SK-N-SH (cell line): ENCODE data around the gene MYOD1. TPM values are rescaled to one million over a fixed set of nuclear protein-coding genes. Genes with fewer than 3 reads are reported as not detected.

Experiments used
- CTCF ChIA-PET: fragments of 300-600, 350-600 bp; formaldehyde crosslinking; extraction: SDS; loops from one replicate; lab custom pipeline; 2021; lab: Yijun Ruan, JAX
- POLR2A ChIA-PET: fragments of 350-600 bp; sonication (Branson Sonifier 250); formaldehyde crosslinking; extraction: SDS; loops from one replicate; lab custom pipeline; 2020; ENCODE audit warnings: antibody characterized with exemption, inconsistent platforms; lab: Yijun Ruan, JAX
- DNase-seq: peaks from one replicate; pipeline ENCODE4 v3.0.0; 2012
- H2AFZ ChIP-seq: fragments of 200-600 bp; sonication (generic); 2 replicates; pipeline ENCODE4 v1.8.1; 2016; ENCODE audit warnings: antibody characterized with exemption, mild to moderate bottlenecking, low read depth
- H3F3A ChIP-seq: fragments of 200-600 bp; sonication (generic); replicated peaks from 2 replicates; pipeline ENCODE3; 2016; ENCODE audit warnings: antibody characterized with exemption, mild to moderate bottlenecking; ENCODE audit not compliant: insufficient read depth
- H3K27ac ChIP-seq, 2 experiments: fragments of 200-500 bp in 1 of 2; fragments of 200-600 bp in 1 of 2; sonication (Bioruptor generic) in 1 of 2; sonication (generic), shearing (Covaris generic) in 1 of 2; 2 replicates each; pipeline versions ENCODE4 v1.5.1 to v1.6.1; 2014 to 2016; ENCODE audit warnings: low read depth in 2 of 2, inconsistent platforms in 1 of 2, low read length in 1 of 2, mild to moderate bottlenecking in 1 of 2, mixed read lengths in 1 of 2
- H3K27me3 ChIP-seq: fragments of 200-600 bp; sonication (generic), shearing (Covaris generic); 2 replicates; pipeline ENCODE4 v1.6.1; 2016; ENCODE audit warnings: mixed run types; ENCODE audit not compliant: insufficient read depth
- H3K36me3 ChIP-seq, 2 experiments: fragments of 200-500 bp in 1 of 2; fragments of 200-600 bp in 1 of 2; sonication (Bioruptor generic) in 1 of 2; sonication (generic) in 1 of 2; replicated peaks in 1 of 2; 2 replicates each; pipeline versions ENCODE3 to v1.5.1; 2014 to 2016; ENCODE audit warnings: low read length in 1 of 2, mild to moderate bottlenecking in 1 of 2; ENCODE audit not compliant: insufficient read depth in 2 of 2, control insufficient read depth in 1 of 2
- H3K4me1 ChIP-seq, 2 experiments: fragments of 200-500 bp in 1 of 2; fragments of 200-600 bp in 1 of 2; sonication (Bioruptor generic) in 1 of 2; sonication (generic), shearing (Covaris generic) in 1 of 2; 2 replicates each; pipeline versions ENCODE4 v1.5.1 to v1.6.1; 2014 to 2016; ENCODE audit warnings: low read depth in 1 of 2, low read length in 1 of 2, mixed run types in 1 of 2; ENCODE audit not compliant: insufficient read depth in 2 of 2, control insufficient read depth in 1 of 2
- H3K4me2 ChIP-seq: fragments of 200-600 bp; sonication (generic), shearing (Covaris generic); 2 replicates; pipeline ENCODE4 v1.6.1; 2017; ENCODE audit warnings: mixed run types
- H3K4me3 ChIP-seq, 2 experiments: fragments of 200-500 bp in 1 of 2; fragments of 200-600 bp in 1 of 2; sonication (Bioruptor generic) in 1 of 2; sonication (generic), shearing (Covaris generic) in 1 of 2; 2 replicates each; pipeline versions ENCODE4 v1.5.1 to v1.8.1; 2014 to 2016; ENCODE audit warnings: low read depth in 2 of 2, inconsistent platforms in 1 of 2, low read length in 1 of 2, mild to moderate bottlenecking in 1 of 2, mixed read lengths in 1 of 2, moderate library complexity in 1 of 2
- H3K79me2 ChIP-seq: fragments of 200-600 bp; sonication (generic); 2 replicates; pipeline ENCODE4 v1.8.1; 2017; ENCODE audit warnings: mild to moderate bottlenecking; ENCODE audit not compliant: insufficient read depth
- H3K9ac ChIP-seq: fragments of 200-600 bp; sonication (generic); 2 replicates; pipeline ENCODE4 v1.6.1; 2017; ENCODE audit warnings: mixed run types
- H3K9me2 ChIP-seq: fragments of 200-600 bp; sonication (generic); 2 replicates; pipeline ENCODE4 v1.6.1; 2017; ENCODE audit warnings: mixed run types
- H3K9me3 ChIP-seq: fragments of 200-600 bp; sonication (generic); 2 replicates; pipeline ENCODE4 v1.6.1; 2017; ENCODE audit warnings: mixed run types, mild to moderate bottlenecking, moderate library complexity
- H4K20me1 ChIP-seq: fragments of 200-600 bp; sonication (generic); 2 replicates; pipeline ENCODE4 v1.6.1; 2017; ENCODE audit warnings: mild to moderate bottlenecking, mixed run types; ENCODE audit not compliant: insufficient read depth
- CHD2 ChIP-seq: fragments of 150-350 bp; IDR thresholded peaks from 2 replicates; pipeline ENCODE4 v1.6.1; 2018; ENCODE audit warnings: low read length; ENCODE audit not compliant: partially characterized antibody
- ELF1 ChIP-seq: IDR thresholded peaks from 2 replicates; pipeline ENCODE4 v1.4.0; 2012
- EP300 ChIP-seq, 2 experiments: IDR thresholded peaks; 2 replicates each; pipeline versions ENCODE4 v1.4.0 to v1.6.1; 2012; ENCODE audit warnings: borderline replicate concordance in 1 of 2, low read depth in 1 of 2, low read length in 1 of 2
- EZH2phosphoT487 ChIP-seq: fragments of 200-600 bp; sonication (generic); IDR thresholded peaks from 2 replicates; pipeline ENCODE4 v1.6.1; 2017; ENCODE audit warnings: low read depth, mixed run types, mild to moderate bottlenecking, antibody characterized with exemption, moderate library complexity, borderline replicate concordance
- NRF1 ChIP-seq: IDR thresholded peaks from 2 replicates; pipeline ENCODE4 v1.6.1; 2012; ENCODE audit warnings: low read depth, mild to moderate bottlenecking, low read length
- POLR2AphosphoS5 ChIP-seq: IDR thresholded peaks from 2 replicates; pipeline ENCODE4 v1.6.1; 2012; ENCODE audit warnings: low read depth, low read length
- RCOR1 ChIP-seq: fragments of 150-350 bp; IDR thresholded peaks from 2 replicates; pipeline ENCODE4 v1.6.1; 2017; ENCODE audit warnings: antibody characterized with exemption, low read length
- RXRA ChIP-seq: IDR thresholded peaks from 2 replicates; pipeline ENCODE4 v1.4.0; 2012; ENCODE audit warnings: low read depth, mild to moderate bottlenecking, borderline replicate concordance
- SIN3A ChIP-seq: IDR thresholded peaks from 2 replicates; pipeline ENCODE4 v1.6.1; 2012; ENCODE audit warnings: low read depth, mild to moderate bottlenecking, low read length, moderate library complexity, borderline replicate concordance
- TEAD4 ChIP-seq: IDR thresholded peaks from 2 replicates; pipeline ENCODE4 v1.4.0; 2012; ENCODE audit warnings: mild to moderate bottlenecking, borderline replicate concordance; ENCODE audit not compliant: insufficient read depth
- WGBS: methylation state at CpG from one replicate; pipeline ENCODE4 v1.1.6; 2017; ENCODE audit warnings: low lambda C conversion rate; 5-methylcytosine and 5-hydroxymethylcytosine counted together
- polyA plus RNA-seq, 3 experiments: library from polyadenylated mRNA; depleted of rRNA; stranded (reverse); fragments of >200 nt; gene quantifications; 2 replicates each; pipeline ENCODE4 v1.2.3, GENCODE V29; 2012
- TF ChIP-seq, protein P1 (sequence below): IDR thresholded peaks from 2 replicates; pipeline ENCODE4 v1.6.1; 2012; ENCODE audit warnings: mild to moderate bottlenecking, low read depth, low read length, moderate library complexity
- TF ChIP-seq, protein P2 (sequence below): IDR thresholded peaks from 2 replicates; pipeline ENCODE4 v1.4.0; 2012; ENCODE audit warnings: low read depth, borderline replicate concordance
- TF ChIP-seq, protein P3 (sequence below): IDR thresholded peaks from 2 replicates; pipeline ENCODE4 v1.4.0; 2012; ENCODE audit warnings: low read depth

Gene MYOD1
- polyA plus RNA-seq, 1 of the 3 experiments (the other 2 are of a cell fraction), result not detected

GRCh38 chr11:17730608-17731462 lies 11.5 kb downstream of the MYOD1 start (continued):
- TF ChIP-seq, protein P1, sequence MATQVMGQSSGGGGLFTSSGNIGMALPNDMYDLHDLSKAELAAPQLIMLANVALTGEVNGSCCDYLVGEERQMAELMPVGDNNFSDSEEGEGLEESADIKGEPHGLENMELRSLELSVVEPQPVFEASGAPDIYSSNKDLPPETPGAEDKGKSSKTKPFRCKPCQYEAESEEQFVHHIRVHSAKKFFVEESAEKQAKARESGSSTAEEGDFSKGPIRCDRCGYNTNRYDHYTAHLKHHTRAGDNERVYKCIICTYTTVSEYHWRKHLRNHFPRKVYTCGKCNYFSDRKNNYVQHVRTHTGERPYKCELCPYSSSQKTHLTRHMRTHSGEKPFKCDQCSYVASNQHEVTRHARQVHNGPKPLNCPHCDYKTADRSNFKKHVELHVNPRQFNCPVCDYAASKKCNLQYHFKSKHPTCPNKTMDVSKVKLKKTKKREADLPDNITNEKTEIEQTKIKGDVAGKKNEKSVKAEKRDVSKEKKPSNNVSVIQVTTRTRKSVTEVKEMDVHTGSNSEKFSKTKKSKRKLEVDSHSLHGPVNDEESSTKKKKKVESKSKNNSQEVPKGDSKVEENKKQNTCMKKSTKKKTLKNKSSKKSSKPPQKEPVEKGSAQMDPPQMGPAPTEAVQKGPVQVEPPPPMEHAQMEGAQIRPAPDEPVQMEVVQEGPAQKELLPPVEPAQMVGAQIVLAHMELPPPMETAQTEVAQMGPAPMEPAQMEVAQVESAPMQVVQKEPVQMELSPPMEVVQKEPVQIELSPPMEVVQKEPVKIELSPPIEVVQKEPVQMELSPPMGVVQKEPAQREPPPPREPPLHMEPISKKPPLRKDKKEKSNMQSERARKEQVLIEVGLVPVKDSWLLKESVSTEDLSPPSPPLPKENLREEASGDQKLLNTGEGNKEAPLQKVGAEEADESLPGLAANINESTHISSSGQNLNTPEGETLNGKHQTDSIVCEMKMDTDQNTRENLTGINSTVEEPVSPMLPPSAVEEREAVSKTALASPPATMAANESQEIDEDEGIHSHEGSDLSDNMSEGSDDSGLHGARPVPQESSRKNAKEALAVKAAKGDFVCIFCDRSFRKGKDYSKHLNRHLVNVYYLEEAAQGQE, result peak; percentile 39; the same call in 1 of the 2 replicates
- TF ChIP-seq, protein P2, sequence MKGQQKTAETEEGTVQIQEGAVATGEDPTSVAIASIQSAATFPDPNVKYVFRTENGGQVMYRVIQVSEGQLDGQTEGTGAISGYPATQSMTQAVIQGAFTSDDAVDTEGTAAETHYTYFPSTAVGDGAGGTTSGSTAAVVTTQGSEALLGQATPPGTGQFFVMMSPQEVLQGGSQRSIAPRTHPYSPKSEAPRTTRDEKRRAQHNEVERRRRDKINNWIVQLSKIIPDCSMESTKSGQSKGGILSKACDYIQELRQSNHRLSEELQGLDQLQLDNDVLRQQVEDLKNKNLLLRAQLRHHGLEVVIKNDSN, result no peak
- TF ChIP-seq RXRA (no peak), ELF1 (no peak), TEAD4 (no peak), CHD2 (peak; percentile 21), SIN3A (no peak)
- TF ChIP-seq, all 33 proteins: peak for 9

DNA sequence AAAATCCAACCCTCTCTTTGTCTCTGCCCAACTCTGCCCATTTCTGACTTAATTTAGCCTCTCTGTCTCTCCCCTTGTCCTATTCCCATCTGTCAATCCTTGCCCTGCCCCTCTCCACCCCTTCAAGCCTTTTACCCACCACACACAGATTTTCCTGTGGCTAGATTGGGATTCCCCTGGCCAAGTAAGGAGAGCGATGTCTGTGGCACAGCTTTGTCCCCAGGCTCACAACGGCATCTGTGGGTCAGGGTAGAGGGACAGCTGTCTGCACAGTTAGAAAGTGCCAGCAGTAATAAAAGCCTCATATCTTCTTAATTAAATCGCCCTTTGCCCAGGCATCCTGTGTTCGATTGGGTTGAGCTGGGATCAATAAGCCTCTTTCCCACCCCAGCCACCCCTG lies 13.9 kb downstream of the MYOD1 start:
- H2AFZ ChIP-seq, result no peak overlapping the region
- TF ChIP-seq, protein P2, result no peak
- no peak for TF ChIP-seq POLR2AphosphoS5
- TF ChIP-seq, protein P1, result no peak
- TF ChIP-seq, protein P3, sequence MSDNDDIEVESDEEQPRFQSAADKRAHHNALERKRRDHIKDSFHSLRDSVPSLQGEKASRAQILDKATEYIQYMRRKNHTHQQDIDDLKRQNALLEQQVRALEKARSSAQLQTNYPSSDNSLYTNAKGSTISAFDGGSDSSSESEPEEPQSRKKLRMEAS, result no peak
- 0 out of 4 replicates have a peak, but pooled peaks of 1 of the 2 experiments have one; percentile 10 for TF ChIP-seq EP300 (IDR thresholded peaks at IDR 0.05; ENCODE audit: borderline replicate concordance in 1 of 2, low read depth in 1 of 2, low read length in 1 of 2)
- TF ChIP-seq NRF1, result no peak
- TF ChIP-seq RCOR1, result no peak
- no peak for TF ChIP-seq EZH2phosphoT487
- TF ChIP-seq, all 33 proteins: peak for 1
- H3K9ac ChIP-seq, result no peak overlapping the region
- no peaks in the 10 kb centered on the region; the same call in 1 of the 2 replicates for H3K27me3 ChIP-seq
- H3K4me1 ChIP-seq, result peaks cover 0 to 29% of the 10 kb centered on the region in 2 experiments; a peak in 1 of 4 replicates
- H3K79me2 ChIP-seq, result no peaks in the 10 kb centered on the region
- H4K20me1 ChIP-seq, result no peaks in the 10 kb centered on the region
- no peaks in the 10 kb centered on the region for H3F3A ChIP-seq
- H3K9me3 ChIP-seq, result no peaks in the 10 kb centered on the region
- no peak overlapping the region for H3K4me2 ChIP-seq
- H3K27ac ChIP-seq, result 0 out of 4 replicates have a peak overlapping the region, but pooled peaks of 1 of the 2 experiments have one; percentile 20
- DNase-seq, result no peak
- POLR2A ChIA-PET, result interaction anchor here (1.6 kb wide), 1 partner anchor 245 kb away, joined by 5 read pairs; no protein-coding TSS in a partner anchor
- H3K4me3 ChIP-seq, result no peak overlapping the region
- CTCF ChIA-PET, result interaction anchor here (1.0 to 14.2 kb wide), 14 partner anchors 13 to 246 kb away, joined by 3 to 730 read pairs (median 4); partner anchors contain the start of gene MYOD1
- 73% methylated on average over 3 of the region's 4 CpGs for WGBS
- no peaks in the 10 kb centered on the region for H3K9me2 ChIP-seq
- no peaks in the 10 kb centered on the region for H3K36me3 ChIP-seq
